ENCODE measurements around the gene TSPAN11. TPM values are rescaled to one million over a fixed set of nuclear protein-coding genes. Genes with fewer than 3 reads are reported as not detected.
A peak's percentile ranks its signal among the peaks of the same experiment; 100 is the strongest.
"Not testable (repeated sequence)": the region's sequence is repeated elsewhere in the genome, so short reads cannot be mapped to it uniquely, and the experiment has no call there.

Gene TSPAN11
- total RNA-seq, 1 donor from 2014 or later: 0.93 TPM

GRCh38 chr12:31017535-31017934, 91.0 kb downstream of the TSPAN11 start:
- peak; percentile 51 for ATAC-seq
- no peak for DNase-seq (ENCODE audit: low spot score)

- no peak for ATAC-seq
These were observed 91.7 kb downstream of the TSPAN11 start for GRCh38 chr12:31018106-31018789.

GRCh38 chr12:31018790-31019505, 92.4 kb downstream of the TSPAN11 start:
- DNase-seq (ENCODE audit: low spot score) (no peak), ATAC-seq (no peak)

More at GRCh38 chr12:31018106-31018789, 91.7 kb downstream of the TSPAN11 start:
- no peak for DNase-seq (ENCODE audit: low spot score)

GRCh38 chr12:31019561-31019960, 93.0 kb downstream of the TSPAN11 start:
- DNase-seq (ENCODE audit: low spot score): no peak
- ATAC-seq: no peak

- ATAC-seq: no peak
- peak; percentile 18 for DNase-seq (ENCODE audit: low spot score)
These were observed 93.4 kb downstream of the TSPAN11 start for GRCh38 chr12:31019976-31020375.

- peak; percentile 32 for DNase-seq (ENCODE audit: low spot score)
- ATAC-seq: no peak
These were observed 94.0 kb downstream of the TSPAN11 start for GRCh38 chr12:31020385-31021166.

- DNase-seq (ENCODE audit: low spot score): peak; percentile 1
- ATAC-seq: no peak
These were observed 94.6 kb downstream of the TSPAN11 start for GRCh38 chr12:31021181-31021580.

GRCh38 chr12:31021809-31022494, 95.4 kb downstream of the TSPAN11 start:
- DNase-seq (ENCODE audit: low spot score) (peak; percentile 0), ATAC-seq (no peak)

GRCh38 chr12:31023271-31023724, 96.8 kb downstream of the TSPAN11 start:
- ATAC-seq (no peak), DNase-seq (ENCODE audit: low spot score) (peak; percentile 32)

- ATAC-seq (no peak), DNase-seq (ENCODE audit: low spot score) (no peak)
These were observed 99.7 kb downstream of the TSPAN11 start for GRCh38 chr12:31026202-31026601.

- not testable (repeated sequence) for DNase-seq (ENCODE audit: low spot score); ATAC-seq
These were observed 100.5 kb downstream of the TSPAN11 start for GRCh38 chr12:31027006-31027405.

- ATAC-seq: no peak
- DNase-seq (ENCODE audit: low spot score): no peak
These were observed 102.9 kb downstream of the TSPAN11 start for GRCh38 chr12:31029468-31029867.

- ATAC-seq (no peak), DNase-seq (ENCODE audit: low spot score) (no peak)
These were observed 103.5 kb downstream of the TSPAN11 start for GRCh38 chr12:31029916-31030562.

GRCh38 chr12:31031951-31032335, 105.4 kb downstream of the TSPAN11 start:
- peak; percentile 4 for DNase-seq (ENCODE audit: low spot score)
- no peak for ATAC-seq

GRCh38 chr12:31033146-31033545, 106.6 kb downstream of the TSPAN11 start:
- no peak for ATAC-seq
- DNase-seq (ENCODE audit: low spot score): peak; percentile 5

- ATAC-seq: no peak
- DNase-seq (ENCODE audit: low spot score): no peak
These were observed 107.1 kb downstream of the TSPAN11 start for GRCh38 chr12:31033681-31034080.

- ATAC-seq: no peak
- no peak for DNase-seq (ENCODE audit: low spot score)
These were observed 107.8 kb downstream of the TSPAN11 start for GRCh38 chr12:31034372-31034771.

GRCh38 chr12:31035226-31035625, 108.7 kb downstream of the TSPAN11 start:
- ATAC-seq (no peak), DNase-seq (ENCODE audit: low spot score) (no peak)

- DNase-seq (ENCODE audit: low spot score) (no peak), ATAC-seq (no peak)
These were observed 109.6 kb downstream of the TSPAN11 start for GRCh38 chr12:31035967-31036665.

- ATAC-seq (no peak), DNase-seq (ENCODE audit: low spot score) (no peak)
These were observed 110.5 kb downstream of the TSPAN11 start for GRCh38 chr12:31037028-31037427.
